Activated T-cell treated with anti-CD3 and anti-CD28 coated beads, Interleukin-2, amount 50 U/mL, for 24 hours (primary cell): Measurements from ENCODE around the gene RAD51B.
A peak's percentile ranks its signal among the peaks of the same experiment; 100 is the strongest.

ENCODE experiments used
- DNase-seq: peaks from one replicate; pipeline ENCODE4 v3.0.0-alpha.2; 2020
- H3K27ac Mint-ChIP-seq: 2 replicates; pipeline ENCODE4 v1.8.0; 2020; ENCODE audit warnings: mild to moderate bottlenecking, mixed read lengths
- H3K27me3 Mint-ChIP-seq: 2 replicates; pipeline ENCODE4 v1.8.0; 2020; ENCODE audit warnings: mixed read lengths
- H3K36me3 Mint-ChIP-seq: 2 replicates; pipeline ENCODE4 v1.8.0; 2020; ENCODE audit warnings: low read depth, mixed read lengths
- H3K4me1 Mint-ChIP-seq: 2 replicates; pipeline ENCODE4 v1.8.0; 2020; ENCODE audit warnings: low read depth, mixed read lengths
- H3K4me3 Mint-ChIP-seq: 2 replicates; pipeline ENCODE4 v1.8.0; 2020; ENCODE audit warnings: mild to moderate bottlenecking, moderate library complexity, mixed read lengths
- H3K9me3 Mint-ChIP-seq: 2 replicates; pipeline ENCODE4 v1.8.0; 2020; ENCODE audit warnings: mixed read lengths

Gene RAD51B

GRCh38 chr14:68774771-68775613 is 955.4 kb downstream of the RAD51B start:
- H3K36me3 Mint-ChIP-seq, result no peaks in the 10 kb centered on the region
- H3K4me3 Mint-ChIP-seq, result no peak overlapping the region
- peaks cover 10% of the 10 kb centered on the region for H3K9me3 Mint-ChIP-seq
- H3K4me1 Mint-ChIP-seq, result peaks cover 69% of the 10 kb centered on the region
- no peak for DNase-seq
- H3K27me3 Mint-ChIP-seq, result no peaks in the 10 kb centered on the region
- no peak overlapping the region for H3K27ac Mint-ChIP-seq

DNA sequence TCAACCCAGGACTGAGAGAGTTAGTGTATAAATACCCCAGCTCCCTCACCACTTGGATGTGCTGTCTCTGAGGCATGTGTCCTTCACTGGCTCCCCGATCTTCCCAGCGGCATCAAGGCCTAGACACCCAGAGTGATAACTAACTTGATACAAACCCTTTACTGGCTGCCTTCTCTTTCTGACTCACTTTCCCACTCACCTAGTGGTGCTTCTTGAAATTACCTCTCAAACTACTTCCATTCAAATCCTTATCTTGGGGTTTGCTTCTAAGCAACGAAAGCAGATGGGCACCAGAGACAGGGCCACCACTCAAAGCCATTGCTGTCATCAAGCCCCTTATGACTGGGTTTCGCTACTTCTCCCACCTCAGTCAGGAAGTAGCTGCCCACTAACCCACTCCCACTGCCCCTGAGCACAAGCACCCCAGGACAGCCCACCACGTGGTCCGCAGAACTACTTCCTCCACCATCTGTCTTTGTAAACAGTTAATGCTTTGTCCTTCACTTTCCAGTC is 956.1 kb downstream of the RAD51B start:
- Mint-ChIP-seq H3K9me3 (peaks cover 10% of the 10 kb centered on the region), H3K4me1 (peaks cover 72% of the 10 kb centered on the region), H3K4me3 (no peak overlapping the region), H3K36me3 (no peaks in the 10 kb centered on the region), H3K27me3 (no peaks in the 10 kb centered on the region), H3K27ac (peak overlapping the region; percentile 15)
- DNase-seq, result no peak

GRCh38 chr14:68777644-68778043 is 958.1 kb downstream of the RAD51B start:
- peaks cover 75% of the 10 kb centered on the region for H3K4me1 Mint-ChIP-seq
- H3K36me3 Mint-ChIP-seq, result no peaks in the 10 kb centered on the region
- no peak for DNase-seq
- H3K27me3 Mint-ChIP-seq, result no peaks in the 10 kb centered on the region
- H3K9me3 Mint-ChIP-seq, result peaks cover 10% of the 10 kb centered on the region
- H3K27ac Mint-ChIP-seq, result no peak overlapping the region
- no peak overlapping the region for H3K4me3 Mint-ChIP-seq
